GM18858 (cell line): ENCODE results near the gene GLE1.
"Not testable (repeated sequence)": the region's sequence is repeated elsewhere in the genome, so short reads cannot be mapped to it uniquely, and the experiment has no call there.

ENCODE experiments used
- ATAC-seq: cut with Tn5 transposase; IDR thresholded peaks from one replicate; pipeline ENCODE4 v1.9.1; 2021; ENCODE audit not compliant: unreplicated experiment

GLE1 gene

GRCh38 chr9:128495804-128496417 is 8.6 kb upstream of the GLE1 start:
- ATAC-seq = no peak

DNA sequence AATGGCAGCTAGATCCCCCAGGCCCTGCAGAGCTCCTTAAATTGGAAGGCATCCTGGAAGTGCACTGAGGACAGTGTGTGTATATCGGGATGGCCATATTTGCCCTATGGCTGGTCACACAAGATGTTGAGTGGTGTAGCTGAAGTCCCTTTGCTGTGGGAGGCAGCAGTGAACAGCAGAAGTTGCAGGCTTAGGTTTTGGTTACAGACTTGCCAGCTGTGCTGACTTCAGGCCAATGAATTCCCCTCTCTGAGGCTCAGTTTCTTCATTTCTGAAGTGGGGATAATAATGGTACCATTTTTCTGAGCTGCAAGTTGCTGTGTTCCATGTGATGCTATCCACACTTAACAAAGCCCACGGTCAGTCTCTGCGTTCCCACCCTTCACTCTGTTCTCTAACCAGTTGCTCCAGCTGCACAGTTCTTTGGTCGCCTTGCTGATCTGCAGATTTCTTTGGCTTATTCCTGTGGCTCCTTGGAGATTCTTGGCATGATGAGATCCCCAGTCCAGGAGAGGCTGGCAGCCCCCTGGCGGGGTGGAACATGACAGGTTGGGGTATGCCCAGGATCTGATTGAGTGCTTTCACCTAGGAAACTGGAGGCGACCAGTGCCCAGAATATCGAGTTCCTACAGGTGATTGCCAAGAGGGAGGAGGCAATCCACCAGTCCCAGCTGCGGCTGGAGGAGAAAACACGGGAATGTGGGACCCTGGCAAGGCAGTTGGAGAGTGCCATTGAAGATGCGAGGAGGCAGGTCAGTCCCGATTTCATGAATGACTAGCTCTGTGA is 6.5 kb upstream of the GLE1 start:
- no peak for ATAC-seq

DNA sequence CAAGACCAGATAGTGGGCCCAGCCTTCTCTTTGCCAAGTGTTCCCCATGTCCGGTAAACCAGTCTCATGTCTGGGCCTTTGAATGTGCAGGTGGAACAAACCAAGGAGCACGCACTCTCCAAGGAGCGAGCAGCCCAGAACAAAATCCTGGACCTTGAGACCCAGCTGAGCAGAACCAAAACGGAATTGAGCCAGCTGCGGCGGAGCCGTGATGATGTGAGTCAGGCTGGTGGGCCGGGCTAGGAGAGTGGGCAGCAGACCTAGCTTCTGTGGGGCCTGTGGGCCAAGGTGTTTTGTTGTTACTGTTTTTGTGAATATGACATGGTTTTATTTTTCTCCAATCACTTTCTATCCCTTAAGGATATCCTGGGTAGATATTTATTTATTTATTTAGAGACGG is 5.6 kb upstream of the GLE1 start:
- ATAC-seq = no peak

- ATAC-seq = no peak
Measured at GRCh38 chr9:128499920-128500319, 4.6 kb upstream of the GLE1 start.

GRCh38 chr9:128503415-128503825 is 1.1 kb upstream of the GLE1 start:
- ATAC-seq = not testable (repeated sequence)

GRCh38 chr9:128503870-128504269 is 649 bp upstream of the GLE1 start:
- no peak for ATAC-seq

DNA sequence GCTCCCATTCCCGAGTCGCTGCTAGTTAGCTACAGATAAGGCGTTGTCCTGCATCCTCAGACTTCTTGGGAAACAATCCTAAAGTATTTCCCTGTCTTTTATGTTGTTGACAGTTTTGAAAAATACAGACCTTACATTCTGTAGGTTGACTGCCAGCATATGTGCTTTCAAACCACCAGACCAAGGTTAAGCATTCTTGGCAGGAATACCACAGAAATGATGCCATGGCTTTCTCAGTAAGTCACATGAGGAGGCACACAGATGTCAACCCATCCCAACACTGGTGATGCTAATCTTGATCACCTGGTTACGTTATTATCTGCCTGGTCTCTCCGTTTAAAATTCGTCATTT is 871 bp downstream of the GLE1 start:
- no peak for ATAC-seq

DNA sequence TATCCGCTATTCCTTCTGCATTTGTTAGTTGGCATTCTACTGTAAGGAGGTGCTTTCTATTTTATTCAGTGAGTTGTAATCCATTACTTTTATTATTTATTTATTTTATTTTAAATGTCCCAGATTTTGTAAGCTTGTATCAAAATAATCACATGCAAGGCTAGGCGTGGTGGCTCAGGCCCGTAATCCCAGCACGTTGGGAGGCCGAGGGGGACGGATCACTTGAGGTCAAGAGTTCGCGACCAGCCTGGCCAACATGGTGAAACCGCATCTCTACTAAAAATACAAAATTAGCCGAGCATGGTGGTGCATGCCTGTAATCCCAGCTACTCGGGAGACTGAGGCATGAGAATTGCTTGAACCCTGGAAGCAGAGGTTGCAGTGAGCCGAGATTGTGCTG is 1.4 kb downstream of the GLE1 start:
- ATAC-seq = not testable (repeated sequence)

GRCh38 chr9:128512820-128513219 is 8.3 kb downstream of the GLE1 start:
- no peak for ATAC-seq

- no peak for ATAC-seq
Measured at GRCh38 chr9:128521956-128522355, 17.4 kb downstream of the GLE1 start.

GRCh38 chr9:128523199-128523925 is 18.8 kb downstream of the GLE1 start:
- no peak for ATAC-seq

- ATAC-seq = no peak
Measured at GRCh38 chr9:128526720-128527119, 22.2 kb downstream of the GLE1 start.

DNA sequence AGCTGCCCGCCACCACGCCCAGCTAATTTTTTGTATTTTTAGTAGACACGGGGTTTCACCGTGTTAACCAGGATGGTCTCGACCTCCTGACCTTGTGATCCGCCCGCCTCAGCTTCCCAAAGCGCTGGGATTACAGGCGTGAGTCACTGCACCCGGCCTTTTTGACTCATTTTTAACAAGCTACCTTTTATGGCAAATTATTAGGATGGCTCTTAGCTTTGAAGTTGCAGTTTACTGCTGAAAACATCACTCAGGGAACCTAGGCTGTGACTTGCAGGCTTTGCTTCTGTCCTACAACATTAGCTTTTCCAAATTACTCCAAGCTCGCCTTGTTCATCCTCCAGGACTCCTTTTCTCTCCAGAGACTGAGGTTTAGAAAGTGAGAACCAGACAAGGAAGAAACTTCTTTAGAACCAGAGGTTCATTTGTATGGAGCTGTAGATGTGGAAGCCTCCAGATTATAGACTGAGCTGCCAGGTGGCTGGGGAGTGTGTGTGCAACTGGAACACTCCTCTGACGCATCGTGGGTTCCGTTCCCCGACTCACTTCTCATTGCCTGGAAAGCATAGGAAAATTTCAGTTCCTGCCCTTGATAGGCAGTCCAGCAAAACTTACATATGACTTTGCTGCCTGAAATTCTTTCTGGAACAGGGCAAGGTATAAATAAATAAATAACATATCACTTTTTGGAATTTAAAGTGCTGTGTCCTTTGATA is 24.1 kb downstream of the GLE1 start:
- ATAC-seq = no peak

DNA sequence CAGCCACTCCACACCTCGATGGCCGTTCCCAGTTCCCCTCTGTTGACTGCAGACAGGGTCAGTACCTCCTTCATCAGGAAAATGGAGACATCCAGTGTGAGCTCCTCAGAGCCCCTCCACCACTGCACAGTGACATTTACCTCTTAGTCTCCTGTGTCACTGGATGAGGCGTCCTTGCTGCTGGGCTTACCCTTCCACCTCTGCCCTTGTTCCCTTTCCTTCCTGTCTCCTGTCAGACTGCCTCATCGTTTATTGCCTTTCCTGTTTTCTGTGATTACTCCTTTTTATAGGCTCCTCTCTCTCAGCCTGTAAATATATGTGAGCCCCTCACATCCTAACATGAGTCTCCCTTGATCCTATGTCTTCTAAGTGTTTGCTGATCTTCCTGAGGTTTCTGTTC is 24.7 kb downstream of the GLE1 start:
- no peak for ATAC-seq

DNA sequence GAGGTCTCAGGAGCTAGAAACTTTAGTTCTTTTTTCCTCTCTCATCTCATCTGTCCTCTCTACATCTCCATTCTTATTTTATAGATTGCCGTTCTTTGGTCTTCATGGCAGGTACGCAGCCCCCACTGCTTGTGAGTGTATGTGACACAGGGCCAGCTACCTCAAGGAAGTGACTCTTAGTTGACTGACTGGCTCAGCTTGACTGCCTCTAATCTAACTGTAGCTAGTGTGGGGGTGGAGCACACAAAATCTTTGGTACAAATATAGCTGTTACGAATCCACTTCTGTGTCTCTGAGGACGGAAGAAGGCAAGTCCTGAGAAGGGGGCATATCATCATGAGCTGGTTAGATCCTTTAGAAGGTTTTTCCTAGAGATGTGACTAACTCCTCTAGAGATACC is 28.1 kb downstream of the GLE1 start:
- ATAC-seq = no peak

DNA sequence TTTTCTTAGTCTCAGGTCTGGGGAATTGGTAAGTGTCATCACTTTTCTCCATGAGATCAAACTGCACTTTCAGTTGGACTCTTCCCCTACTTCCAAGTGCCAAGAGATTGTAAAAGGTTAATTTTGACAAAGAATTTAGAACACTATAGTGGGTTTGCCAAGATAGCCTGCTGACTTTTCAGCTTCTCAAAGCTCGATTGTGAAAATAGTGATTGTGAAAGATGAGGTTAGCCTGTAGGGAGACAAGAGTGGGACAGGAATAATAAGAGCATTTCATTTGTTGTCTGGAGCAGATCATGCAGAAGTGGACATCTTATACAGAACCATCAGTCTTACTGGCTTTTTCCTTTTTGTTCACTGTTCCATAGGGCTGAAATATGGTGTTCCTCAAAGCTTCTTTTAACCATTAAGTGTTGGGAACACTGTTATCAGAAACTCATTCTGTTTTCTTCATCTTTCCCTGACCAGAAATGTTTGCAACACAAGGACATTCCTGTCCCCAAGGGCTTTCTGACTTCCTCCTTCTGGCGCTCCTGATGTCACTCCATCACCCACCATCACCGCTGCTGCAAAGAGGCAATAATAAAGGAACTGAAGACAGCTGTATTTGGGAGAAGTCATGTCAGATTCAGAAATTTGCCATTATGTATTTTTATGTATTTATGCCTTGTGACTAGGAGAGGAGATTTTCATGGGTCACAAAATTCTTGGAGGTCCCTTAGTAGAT is 36.3 kb downstream of the GLE1 start:
- no peak for ATAC-seq

DNA sequence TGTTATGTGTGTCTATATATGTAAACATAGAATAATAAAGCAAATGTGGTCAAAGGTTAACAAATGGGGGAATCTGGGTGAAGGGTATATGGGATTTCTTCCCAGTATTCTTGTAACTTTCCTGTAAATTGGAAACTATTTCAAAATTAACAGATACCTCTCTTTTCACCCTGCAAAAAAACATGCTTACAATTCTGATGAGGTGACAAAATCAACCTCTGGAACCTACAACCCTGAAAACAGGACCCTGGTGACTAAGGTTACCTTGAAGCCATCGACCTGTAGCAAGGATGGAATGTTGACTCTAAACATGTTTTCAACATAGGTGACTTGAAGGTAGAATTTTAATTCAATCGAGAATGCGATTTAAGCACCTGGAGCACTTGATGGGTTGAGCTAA is 42.0 kb downstream of the GLE1 start:
- ATAC-seq = no peak

DNA sequence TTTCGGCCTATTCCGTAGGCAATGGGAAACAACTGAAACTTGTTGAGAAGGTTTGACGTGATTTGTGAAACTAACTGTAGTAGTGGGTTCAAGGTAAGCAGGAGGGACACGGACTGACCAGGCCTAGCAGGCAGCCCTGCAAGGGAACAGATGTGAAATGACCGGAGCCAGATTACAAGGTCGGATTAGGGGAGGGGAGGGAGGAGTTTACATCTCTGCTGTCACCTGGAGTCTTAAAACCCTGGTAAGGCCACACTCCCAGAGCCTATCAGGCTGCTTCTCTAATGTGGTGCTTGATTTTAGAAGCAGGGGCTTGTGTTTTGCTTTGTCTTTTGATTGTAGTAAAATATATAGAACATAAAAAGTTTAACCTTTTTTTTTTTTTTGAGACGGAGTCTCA is 44.4 kb downstream of the GLE1 start:
- no peak for ATAC-seq

- ATAC-seq = no peak
Measured at GRCh38 chr9:128550226-128550625, 45.7 kb downstream of the GLE1 start.

- no peak for ATAC-seq
Measured at GRCh38 chr9:128550770-128551656, 46.5 kb downstream of the GLE1 start.
